Liver (tissue), 3 donors: ENCODE measurements around the gene RASL11B.

ENCODE experiments used
- CTCF ChIP-seq: fragments of 150-350 bp; IDR thresholded peaks from 2 replicates; pipeline ENCODE4 v1.5.1; 2017; ENCODE audit warnings: improper control_type of control experiment, low read depth, low read length; ENCODE audit not compliant: missing input control
- EGR1 ChIP-seq, 2 donors: IDR thresholded peaks; 2 replicates each; pipeline ENCODE4 v1.6.1; 2016 to 2018; ENCODE audit warnings: antibody characterized with exemption in 2 of 2, low read depth in 2 of 2
- FOXA2 ChIP-seq: IDR thresholded peaks from 2 replicates; pipeline ENCODE4 v1.6.1; 2016; ENCODE audit warnings: antibody characterized with exemption
- RAD21 ChIP-seq, 2 donors: IDR thresholded peaks; 2 replicates each; pipeline ENCODE4 v1.6.1; 2016; ENCODE audit warnings: antibody characterized with exemption in 2 of 2, mild to moderate bottlenecking in 2 of 2
- REST ChIP-seq: IDR thresholded peaks from 2 replicates; pipeline ENCODE4 v1.6.1; 2016; ENCODE audit warnings: antibody characterized with exemption, mild to moderate bottlenecking
- SP1 ChIP-seq: IDR thresholded peaks from 2 replicates; pipeline ENCODE4 v1.6.1; 2018; ENCODE audit warnings: antibody characterized with exemption, mild to moderate bottlenecking
- TAF1 ChIP-seq: conservative IDR thresholded peaks from 2 replicates; pipeline ENCODE4 v1.6.1; 2016; ENCODE audit warnings: antibody characterized with exemption, mild to moderate bottlenecking
- donor health status: healthy.
- donor health status: healthy.

- TF ChIP-seq CTCF (no peak), TAF1 (no peak), RAD21 (IDR thresholded peaks at IDR 0.05) (no peak), FOXA2 (no peak), SP1 (no peak), REST (no peak), EGR1 (IDR thresholded peaks at IDR 0.05; ENCODE audit: low read depth in 2 of 2) (no peak)
These were observed 1.8 kb upstream of the RASL11B start for GRCh38 chr4:52860361-52860760.
